Keratinocyte (primary cell): ENCODE results near the gene CDC42BPG.

ENCODE experiments used
- CTCF ChIP-seq, 3 experiments: IDR thresholded peaks in 1 of 3; conservative IDR thresholded peaks in 1 of 3; optimal IDR thresholded peaks in 1 of 3; 2 replicates in 2 of 3; 3 replicates in 1 of 3; pipeline versions ENCODE3 to v1.5.1; 2011; ENCODE audit warnings: low read length in 3 of 3, mild to moderate bottlenecking in 3 of 3, moderate library complexity in 2 of 3, control low read depth in 1 of 3, inconsistent platforms in 1 of 3; ENCODE audit not compliant: insufficient read depth in 2 of 3; ENCODE audit errors: extremely low read depth in 1 of 3
- EZH2 ChIP-seq: IDR thresholded peaks from one replicate; pipeline ENCODE4 v1.6.1; 2012; ENCODE audit warnings: inconsistent platforms, mild to moderate bottlenecking, low read length, moderate library complexity

DNA sequence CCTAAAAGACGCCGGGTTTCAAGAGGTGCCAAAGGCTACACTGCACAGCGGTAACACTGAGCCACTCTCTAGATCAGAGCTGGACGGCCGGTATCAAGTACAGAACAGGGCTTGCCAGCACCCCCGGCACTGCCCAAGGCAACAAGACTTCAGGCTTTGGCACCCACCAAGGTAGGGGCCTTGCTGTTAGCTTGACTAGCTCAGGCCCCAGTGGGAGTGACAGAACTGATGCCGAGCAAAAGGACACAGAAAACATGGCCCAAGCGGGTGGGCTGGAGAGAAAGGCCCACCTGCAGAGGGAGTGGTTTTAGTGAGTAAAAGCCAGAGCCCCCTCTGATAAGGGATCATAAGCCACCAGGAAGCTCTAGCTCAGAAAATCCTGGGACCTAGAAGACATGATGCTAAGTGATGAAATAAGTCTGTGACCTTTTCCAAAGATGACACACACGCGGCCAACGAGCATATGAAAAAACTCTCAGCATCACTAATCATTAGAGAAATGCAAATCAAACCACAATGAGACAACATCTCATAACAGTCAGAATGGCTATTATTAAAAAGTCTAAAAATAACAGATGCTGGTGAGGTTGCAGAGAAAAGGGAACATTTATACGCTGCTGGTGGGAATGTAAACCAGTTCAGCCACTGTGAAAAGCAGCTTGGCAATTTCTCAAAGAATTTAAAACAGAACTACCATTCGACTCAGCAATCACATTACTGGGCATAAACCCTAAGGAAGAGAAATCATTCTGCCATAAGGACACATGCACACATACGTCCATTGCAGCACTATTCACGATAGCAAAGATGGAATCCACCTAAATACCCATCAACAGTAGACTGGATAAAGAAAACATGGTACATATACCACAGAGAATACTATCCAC is 21.1 kb upstream of the CDC42BPG start:
- no peak for TF ChIP-seq CTCF (optimal IDR thresholded peaks at IDR 0.05 in 1 of 3, IDR thresholded peaks at IDR 0.05 in 1 of 3, conservative IDR thresholded peaks at IDR 0.05 in 1 of 3; ENCODE audit: extremely low read depth in 1 of 3, insufficient read depth in 2 of 3, low read length in 3 of 3)
- TF ChIP-seq EZH2, result no peak
